Esophagus muscularis mucosa (tissue), 3 donors: ENCODE measurements around the gene NFAT5.

Experiments used
- CTCF ChIP-seq, 3 experiments: fragments of 200-600 bp in 2 of 3; fragments of 450-650 bp in 1 of 3; sonication (generic) in 2 of 3; IDR thresholded peaks; one replicate each; pipeline ENCODE4 v1.5.1; 2017 to 2019; ENCODE audit warnings: antibody characterized with exemption in 3 of 3, mild to moderate bottlenecking in 2 of 3, moderate library complexity in 1 of 3
- POLR2AphosphoS5 ChIP-seq, 2 donors: sonication (generic); formaldehyde crosslinking; IDR thresholded peaks; one replicate each; pipeline ENCODE4 v1.6.1; 2017; ENCODE audit warnings: antibody characterized with exemption in 2 of 2

DNA sequence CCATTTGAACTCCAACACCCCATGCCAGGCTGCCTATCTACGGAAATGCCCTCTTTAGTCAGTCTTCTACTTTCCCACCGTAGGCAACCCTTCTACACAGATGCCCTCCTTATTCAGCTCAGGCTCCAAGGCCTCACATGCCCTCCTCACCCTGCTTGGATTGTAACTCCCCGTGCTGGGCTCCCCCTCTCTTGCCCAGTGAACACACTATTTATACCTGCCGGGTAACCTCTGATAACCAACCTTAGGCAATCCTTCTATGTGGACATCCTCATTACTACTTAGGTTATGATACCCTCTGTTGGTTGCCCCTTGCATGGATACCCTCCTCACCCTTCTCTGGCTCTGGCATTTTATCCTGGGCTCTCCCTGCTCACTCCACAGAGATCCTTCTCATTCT lies 50.3 kb downstream of the NFAT5 start:
- TF ChIP-seq CTCF (IDR thresholded peaks at IDR 0.05) = no peak
- TF ChIP-seq POLR2AphosphoS5 (IDR thresholded peaks at IDR 0.05) = no peak
